Astrocyte (in vitro differentiated cells and primary cell): ENCODE measurements around the gene C10orf120.

Source experiments
- CTCF ChIP-seq: IDR thresholded peaks from 2 replicates; pipeline ENCODE4 v1.5.1; 2011; ENCODE audit warnings: low read depth, mild to moderate bottlenecking, inconsistent platforms, low read length, moderate library complexity; ENCODE audit not compliant: insufficient read depth
- EZH2 ChIP-seq: IDR thresholded peaks from 2 replicates; pipeline ENCODE4 v1.6.1; 2012; ENCODE audit warnings: mild to moderate bottlenecking, low read length, inconsistent platforms; ENCODE audit not compliant: insufficient read depth

GRCh38 chr10:122733931-122734665, 34.5 kb upstream of the C10orf120 start:
- TF ChIP-seq EZH2: no peak
- TF ChIP-seq CTCF: no peak
